Uterus (tissue), 2 donors: ENCODE measurements around the gene WDR64.

ENCODE experiments used
- POLR2A ChIP-seq, 2 donors: fragments of 450-650 bp; IDR thresholded peaks; one replicate each; pipeline ENCODE4 v1.6.1; 2016; ENCODE audit warnings: antibody characterized with exemption in 2 of 2, mild to moderate bottlenecking in 1 of 2, moderate library complexity in 1 of 2
- TF ChIP-seq, protein P1 (sequence below), 4 experiments: fragments of 200-600 bp in 2 of 4; fragments of 450-650 bp in 2 of 4; sonication (generic) in 2 of 4; IDR thresholded peaks; one replicate each; pipeline ENCODE4 v1.5.1; 2016 to 2019; ENCODE audit warnings: antibody characterized with exemption in 4 of 4, mild to moderate bottlenecking in 2 of 4, moderate library complexity in 1 of 4

DNA sequence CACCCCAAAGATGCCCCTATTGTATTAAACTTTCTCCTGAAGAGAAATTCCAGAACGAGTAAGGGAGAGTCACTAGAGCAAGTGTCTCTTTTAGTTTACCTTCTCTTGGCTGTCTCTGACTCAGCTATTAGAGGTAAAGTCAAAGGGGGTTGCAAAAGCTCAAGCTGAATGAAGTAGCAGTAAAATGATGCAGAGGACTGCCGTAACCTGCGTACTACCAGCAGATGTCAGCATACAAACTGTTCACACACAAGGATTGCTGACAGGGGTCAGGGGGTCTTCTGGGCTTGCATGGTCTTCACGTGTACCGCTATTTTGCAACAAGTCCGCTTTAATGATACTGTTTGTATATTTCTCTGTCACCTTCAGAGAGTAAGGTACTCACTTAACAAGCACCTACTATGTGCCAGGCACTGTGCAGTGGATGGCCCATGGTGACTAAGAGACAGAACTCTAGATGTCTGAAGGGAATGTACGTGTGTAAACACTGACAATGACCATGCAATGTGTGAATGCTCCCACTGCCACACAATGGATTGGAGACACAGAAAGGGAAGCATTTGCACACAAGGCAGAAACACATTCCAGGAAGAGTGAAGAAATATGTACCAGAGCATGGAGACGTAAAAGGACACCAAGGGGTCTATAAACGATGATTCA lies 46.8 kb upstream of the WDR64 start:
- TF ChIP-seq, protein P1, sequence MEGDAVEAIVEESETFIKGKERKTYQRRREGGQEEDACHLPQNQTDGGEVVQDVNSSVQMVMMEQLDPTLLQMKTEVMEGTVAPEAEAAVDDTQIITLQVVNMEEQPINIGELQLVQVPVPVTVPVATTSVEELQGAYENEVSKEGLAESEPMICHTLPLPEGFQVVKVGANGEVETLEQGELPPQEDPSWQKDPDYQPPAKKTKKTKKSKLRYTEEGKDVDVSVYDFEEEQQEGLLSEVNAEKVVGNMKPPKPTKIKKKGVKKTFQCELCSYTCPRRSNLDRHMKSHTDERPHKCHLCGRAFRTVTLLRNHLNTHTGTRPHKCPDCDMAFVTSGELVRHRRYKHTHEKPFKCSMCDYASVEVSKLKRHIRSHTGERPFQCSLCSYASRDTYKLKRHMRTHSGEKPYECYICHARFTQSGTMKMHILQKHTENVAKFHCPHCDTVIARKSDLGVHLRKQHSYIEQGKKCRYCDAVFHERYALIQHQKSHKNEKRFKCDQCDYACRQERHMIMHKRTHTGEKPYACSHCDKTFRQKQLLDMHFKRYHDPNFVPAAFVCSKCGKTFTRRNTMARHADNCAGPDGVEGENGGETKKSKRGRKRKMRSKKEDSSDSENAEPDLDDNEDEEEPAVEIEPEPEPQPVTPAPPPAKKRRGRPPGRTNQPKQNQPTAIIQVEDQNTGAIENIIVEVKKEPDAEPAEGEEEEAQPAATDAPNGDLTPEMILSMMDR (IDR thresholded peaks at IDR 0.05): no peak
- TF ChIP-seq POLR2A (IDR thresholded peaks at IDR 0.05): no peak
